NK-92 (cell line): ENCODE measurements around the gene AASS.

Experiments
- DNase-seq: peaks from one replicate; lab custom pipeline; 2025; ENCODE audit not compliant: unreplicated experiment; lab: John Stamatoyannopoulos, UW

The AASS gene

DNA sequence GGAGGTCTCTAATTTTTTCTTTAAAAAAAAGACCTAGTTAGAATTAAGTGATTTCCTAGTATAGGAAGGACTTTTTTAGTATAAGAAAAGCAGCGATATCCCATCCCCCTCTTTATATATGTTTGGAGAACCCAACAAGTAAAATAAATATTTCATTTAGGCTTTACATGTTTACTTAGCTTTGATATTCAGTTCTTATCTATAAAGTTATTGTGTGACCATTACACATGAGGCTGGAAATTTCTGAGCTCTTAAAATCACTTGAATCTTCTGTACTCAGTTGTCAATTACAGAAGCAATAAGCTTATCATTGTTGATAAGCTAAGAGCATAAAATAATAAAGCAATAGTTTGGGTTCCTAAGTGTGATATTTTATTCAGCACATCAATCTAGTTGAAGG, 89.7 kb downstream of the AASS start:
- no peak for DNase-seq

DNA sequence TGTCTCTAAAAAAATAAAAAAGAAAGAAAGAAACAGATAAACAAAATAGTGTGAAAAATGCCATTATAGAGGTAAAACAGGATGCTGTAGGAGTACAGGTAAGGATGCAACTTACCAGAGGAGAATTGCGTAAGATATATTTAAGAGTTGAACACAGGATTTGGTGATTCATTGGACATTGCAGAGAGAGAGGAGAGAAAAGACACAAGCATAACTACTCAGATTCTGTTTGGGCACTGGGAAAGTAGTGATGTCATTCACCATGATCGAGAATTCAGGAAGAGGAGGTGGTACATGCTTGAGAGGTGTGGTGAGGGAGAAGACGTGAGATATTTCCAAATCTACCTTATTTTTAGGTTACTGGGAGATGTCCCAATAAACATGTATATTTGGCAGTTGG, 97.6 kb downstream of the AASS start:
- no peak for DNase-seq

DNA sequence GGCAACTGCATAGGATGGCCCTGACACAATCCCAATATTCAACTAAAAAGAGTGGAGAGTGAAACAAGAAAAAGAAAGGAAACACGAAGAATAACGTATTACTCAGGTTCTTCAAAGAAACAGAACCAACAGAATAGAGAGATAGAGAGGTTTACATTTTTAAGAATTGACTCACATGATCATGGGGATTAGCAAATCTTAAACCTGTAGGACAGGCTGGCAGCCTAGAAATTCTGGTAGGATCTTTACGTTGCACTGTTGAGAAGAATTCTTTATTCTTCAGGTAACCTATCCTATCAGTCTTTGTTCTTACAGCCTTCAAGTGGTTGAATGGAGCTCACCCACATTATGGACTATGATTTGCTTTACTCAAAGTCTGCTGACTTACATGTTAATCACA, 103.9 kb downstream of the AASS start:
- DNase-seq: no peak

DNA sequence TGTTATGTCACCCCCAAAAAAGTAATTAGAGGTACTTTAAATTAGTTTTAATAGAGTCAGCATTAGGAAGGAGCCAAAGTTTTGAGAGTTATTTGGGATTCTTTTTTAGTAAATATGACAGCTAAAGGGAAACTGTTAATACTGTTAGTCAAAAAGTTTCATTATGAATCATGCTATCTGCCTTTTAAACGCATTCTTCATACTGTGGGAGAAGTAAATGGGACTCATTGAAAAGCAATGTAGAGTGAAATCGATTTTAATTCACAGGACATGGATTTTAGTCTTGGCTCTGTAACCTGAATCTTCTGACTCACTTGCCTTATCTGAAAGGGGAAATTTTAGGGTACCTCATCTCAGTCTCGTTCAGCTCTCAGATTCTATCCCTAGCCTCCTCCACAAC, 105.1 kb downstream of the AASS start:
- no peak for DNase-seq

DNA sequence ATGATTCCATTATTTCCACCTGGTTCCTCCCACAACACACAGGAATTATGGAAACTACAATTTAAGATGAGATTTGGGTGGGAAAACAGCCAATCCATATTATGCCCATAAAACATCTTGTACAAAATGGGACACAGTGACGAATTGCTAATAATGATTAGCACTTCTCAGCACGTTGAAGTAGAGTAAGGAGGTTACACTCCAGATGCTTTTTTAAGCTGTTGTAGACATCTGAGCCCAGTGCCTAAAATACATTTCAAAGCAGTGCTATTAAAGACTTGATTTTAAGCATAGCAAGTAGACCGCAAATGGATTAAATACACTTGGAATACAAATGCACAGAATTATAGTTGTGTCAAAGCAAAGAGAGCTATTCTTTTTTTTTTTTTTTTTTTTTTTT, 105.9 kb downstream of the AASS start:
- no peak for DNase-seq

DNA sequence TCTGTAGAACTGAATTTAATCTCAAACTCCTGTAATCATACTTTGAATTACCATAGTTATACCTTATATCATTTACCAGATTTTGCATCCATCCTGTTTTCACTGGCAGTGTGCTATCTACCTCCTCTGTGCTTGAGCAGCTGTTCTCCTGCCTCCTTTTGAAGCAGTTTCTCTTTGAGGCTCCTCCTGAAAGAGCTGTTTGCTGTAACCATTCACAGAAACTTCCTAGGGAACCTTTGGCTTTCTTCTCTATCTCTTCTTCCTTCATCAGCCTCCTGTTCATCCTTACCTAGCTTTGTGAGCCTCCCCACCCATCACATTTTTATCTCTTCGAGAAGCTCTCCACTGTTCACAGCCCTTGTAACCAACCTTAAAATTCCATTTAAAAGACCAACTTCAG, 108.2 kb downstream of the AASS start:
- no peak for DNase-seq

DNA sequence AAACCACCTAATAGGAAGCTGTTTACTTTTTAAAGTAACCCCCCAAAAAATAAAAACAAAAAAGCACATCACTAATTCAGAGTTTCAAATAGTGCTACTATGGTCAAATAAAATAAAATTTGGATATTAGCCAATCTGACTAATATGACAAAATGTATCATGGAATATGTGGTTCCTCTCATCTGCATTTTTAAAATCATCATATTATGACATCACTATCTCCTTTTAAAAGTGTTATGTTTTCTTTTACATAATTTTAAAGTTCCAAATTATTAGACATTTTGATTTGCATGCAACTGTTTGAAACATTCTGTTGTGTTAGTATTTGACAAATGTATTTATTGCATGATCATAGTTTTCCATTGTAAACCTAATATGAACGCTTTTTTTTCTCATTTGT, 110.4 kb downstream of the AASS start:
- no peak for DNase-seq

DNA sequence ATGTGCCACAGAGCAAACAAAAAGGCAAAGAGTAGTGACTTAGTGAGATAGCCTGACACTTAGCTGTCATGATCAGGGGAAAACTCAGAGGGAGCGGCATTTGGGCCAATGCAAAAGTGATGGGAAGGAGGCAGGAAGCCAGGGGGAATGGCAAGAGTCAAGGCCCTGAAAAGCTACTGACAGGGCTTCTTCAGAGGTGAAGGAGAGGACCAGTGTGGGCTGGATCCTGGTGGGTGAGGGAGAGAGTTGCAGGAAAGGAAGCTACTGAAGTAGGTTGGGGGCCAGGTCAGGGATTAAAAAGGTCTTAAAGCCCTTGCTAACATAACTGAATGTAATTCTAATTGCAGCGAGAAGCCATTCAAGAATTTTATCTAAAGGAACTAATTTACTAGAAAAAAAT, 117.0 kb downstream of the AASS start:
- DNase-seq: no peak
